OCI-LY3 (cell line): ENCODE measurements around the gene RNF145.

Source experiments
- EZH2phosphoT487 ChIP-seq: fragments of 200-600 bp; shearing (Covaris generic); IDR thresholded peaks from 2 replicates; pipeline ENCODE4 v1.6.1; 2018; ENCODE audit warnings: antibody characterized with exemption, mixed run types, low read depth
- TF ChIP-seq, protein P1 (sequence below): fragments of 200-600, 300-600 bp; sonication (generic); IDR thresholded peaks from 2 replicates; pipeline ENCODE4 v1.5.1; 2014; ENCODE audit warnings: antibody characterized with exemption, low read length, low read depth

DNA sequence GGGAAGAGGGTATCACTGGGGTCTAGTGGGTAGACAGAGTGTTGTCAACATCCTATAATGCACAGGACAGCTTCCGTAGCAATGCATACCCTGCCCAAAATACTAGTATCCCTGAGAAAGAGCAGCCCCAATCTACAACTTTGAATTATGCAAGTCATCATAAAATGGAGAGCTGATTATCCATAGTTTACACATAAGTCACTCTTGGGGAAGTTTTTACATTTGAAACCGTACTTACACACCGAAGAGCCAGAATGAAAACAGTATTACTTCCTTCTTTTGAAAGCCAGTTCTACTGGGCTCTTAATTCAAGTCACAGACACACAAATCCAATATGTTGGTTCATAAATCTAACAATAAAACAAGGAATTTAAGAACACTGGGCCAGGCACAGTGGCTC lies 21.6 kb downstream of the RNF145 start:
- TF ChIP-seq EZH2phosphoT487: no peak
- TF ChIP-seq, protein P1, sequence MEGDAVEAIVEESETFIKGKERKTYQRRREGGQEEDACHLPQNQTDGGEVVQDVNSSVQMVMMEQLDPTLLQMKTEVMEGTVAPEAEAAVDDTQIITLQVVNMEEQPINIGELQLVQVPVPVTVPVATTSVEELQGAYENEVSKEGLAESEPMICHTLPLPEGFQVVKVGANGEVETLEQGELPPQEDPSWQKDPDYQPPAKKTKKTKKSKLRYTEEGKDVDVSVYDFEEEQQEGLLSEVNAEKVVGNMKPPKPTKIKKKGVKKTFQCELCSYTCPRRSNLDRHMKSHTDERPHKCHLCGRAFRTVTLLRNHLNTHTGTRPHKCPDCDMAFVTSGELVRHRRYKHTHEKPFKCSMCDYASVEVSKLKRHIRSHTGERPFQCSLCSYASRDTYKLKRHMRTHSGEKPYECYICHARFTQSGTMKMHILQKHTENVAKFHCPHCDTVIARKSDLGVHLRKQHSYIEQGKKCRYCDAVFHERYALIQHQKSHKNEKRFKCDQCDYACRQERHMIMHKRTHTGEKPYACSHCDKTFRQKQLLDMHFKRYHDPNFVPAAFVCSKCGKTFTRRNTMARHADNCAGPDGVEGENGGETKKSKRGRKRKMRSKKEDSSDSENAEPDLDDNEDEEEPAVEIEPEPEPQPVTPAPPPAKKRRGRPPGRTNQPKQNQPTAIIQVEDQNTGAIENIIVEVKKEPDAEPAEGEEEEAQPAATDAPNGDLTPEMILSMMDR: no peak
